Endothelial cell of umbilical vein (primary cell): ENCODE data around the gene RELL2. TPM values are rescaled to one million over a fixed set of nuclear protein-coding genes. Genes with fewer than 3 reads are reported as not detected.

ENCODE experiments used
- BruUV-seq: library from RNA; stranded (reverse); fragments of 400-500 nt; replicated peaks from 2 replicates; lab custom pipeline; 2021; lab: Mats Ljungman, UMichigan
- CTCF ChIA-PET: fragments of 300-600, 350-600 bp; sonication (Branson Sonifier 250); formaldehyde crosslinking; loops from one replicate; lab custom pipeline; 2021; ENCODE audit warnings: antibody characterized with exemption, inconsistent platforms; lab: Charles Lee
- POLR2A ChIA-PET: fragments of 300-600, 350-600 bp; sonication (Branson Sonifier 250); formaldehyde crosslinking; loops from one replicate; lab custom pipeline; 2021; ENCODE audit warnings: antibody characterized with exemption, inconsistent platforms; lab: Charles Lee
- DNase-seq: peaks from one replicate; pipeline ENCODE4 v3.0.0-alpha.2; 2011; ENCODE audit warnings: low read depth, low spot score
- FAIRE-seq: peaks from 2 replicates; lab custom pipeline; 2011; peaks lifted over from hg19 to GRCh38; lab: Jason Lieb, UNC
- H2AFZ ChIP-seq: 2 replicates; pipeline ENCODE4 v1.6.0; 2012; ENCODE audit warnings: low read depth, low read length, control low read depth, inconsistent platforms
- H3K27ac ChIP-seq: 2 replicates; pipeline ENCODE4 v1.5.1; 2011; ENCODE audit warnings: low read depth, mild to moderate bottlenecking, control low read depth, low read length, moderate library complexity; ENCODE audit not compliant: insufficient read depth
- H3K27me3 ChIP-seq, 2 experiments: 2 replicates each; pipeline versions ENCODE4 v1.6.0 to v1.6.1; 2011; ENCODE audit warnings: low read length in 2 of 2, mixed read lengths in 1 of 2; ENCODE audit not compliant: control insufficient read depth in 2 of 2, insufficient read depth in 2 of 2
- H3K36me3 ChIP-seq, 2 experiments: 2 replicates in 1 of 2; 3 replicates in 1 of 2; pipeline ENCODE4 v1.5.1; 2011; ENCODE audit warnings: low read length in 2 of 2, mild to moderate bottlenecking in 1 of 2, moderate library complexity in 1 of 2; ENCODE audit not compliant: control insufficient read depth in 2 of 2, insufficient read depth in 2 of 2; ENCODE audit errors: extremely low read depth in 1 of 2
- H3K4me1 ChIP-seq: 3 replicates; pipeline ENCODE4 v1.5.1; 2011; ENCODE audit warnings: mild to moderate bottlenecking, low read length; ENCODE audit not compliant: control insufficient read depth, insufficient read depth; ENCODE audit errors: extremely low read depth
- H3K4me2 ChIP-seq: 2 replicates; pipeline ENCODE4 v1.6.1; 2011; ENCODE audit warnings: low read length, control low read depth, mixed read lengths; ENCODE audit not compliant: insufficient read depth
- H3K4me3 ChIP-seq, 3 experiments: fragments of 200-600 bp in 1 of 3; sonication (generic), shearing (Covaris generic) in 1 of 3; replicated peaks in 1 of 3; 2 replicates each; pipeline ENCODE4 v1.5.1; 2011 to 2016; ENCODE audit warnings: control low read depth in 3 of 3, low read length in 3 of 3, mild to moderate bottlenecking in 2 of 3, inconsistent platforms in 1 of 3, low read depth in 1 of 3, moderate library complexity in 1 of 3; ENCODE audit not compliant: insufficient read depth in 1 of 3
- H3K79me2 ChIP-seq: 2 replicates; pipeline ENCODE4 v1.6.0; 2012; ENCODE audit warnings: low read length, inconsistent platforms; ENCODE audit not compliant: control insufficient read depth, insufficient read depth
- H3K9ac ChIP-seq: replicated peaks from 2 replicates; pipeline ENCODE3; 2011; ENCODE audit warnings: low read length, control low read depth; ENCODE audit not compliant: insufficient read depth; ENCODE audit errors: extremely low read depth
- H3K9me1 ChIP-seq: replicated peaks from 3 replicates; pipeline ENCODE4 v1.6.0; 2011; ENCODE audit warnings: mild to moderate bottlenecking, low read length; ENCODE audit not compliant: control insufficient read depth, insufficient read depth; ENCODE audit errors: extremely low read depth
- H3K9me3 ChIP-seq: replicated peaks from 2 replicates; pipeline ENCODE4 v1.5.1; 2012; ENCODE audit warnings: low read length, inconsistent platforms; ENCODE audit not compliant: control insufficient read depth, insufficient read depth
- H4K20me1 ChIP-seq: replicated peaks from 2 replicates; pipeline ENCODE3; 2011; ENCODE audit warnings: mild to moderate bottlenecking, low read length; ENCODE audit not compliant: control insufficient read depth, insufficient read depth; ENCODE audit errors: extremely low read depth
- FOS ChIP-seq: IDR thresholded peaks from 2 replicates; pipeline ENCODE4 v1.6.1; 2011; ENCODE audit warnings: mild to moderate bottlenecking, low read length, moderate library complexity, borderline replicate concordance; ENCODE audit not compliant: insufficient read depth
- GATA2 ChIP-seq: IDR thresholded peaks from 2 replicates; pipeline ENCODE4 v1.7.0; 2011; ENCODE audit warnings: low read depth, mild to moderate bottlenecking, moderate library complexity, mixed read lengths, low read length; ENCODE audit not compliant: insufficient read length, insufficient read depth
- JUN ChIP-seq: IDR thresholded peaks from 2 replicates; pipeline ENCODE4 v1.6.1; 2011; ENCODE audit warnings: borderline replicate concordance, low read depth; ENCODE audit not compliant: insufficient read length, insufficient read depth
- MAX ChIP-seq: IDR thresholded peaks from 2 replicates; pipeline ENCODE4 v1.6.1; 2011; ENCODE audit not compliant: insufficient read depth, insufficient read length
- MYC ChIP-seq: IDR thresholded peaks from one replicate; pipeline ENCODE4 v1.6.1; 2011; ENCODE audit warnings: mild to moderate bottlenecking, low read depth, low read length
- POLR2AphosphoS5 ChIP-seq: IDR thresholded peaks from 2 replicates; pipeline ENCODE4 v1.6.1; 2012; ENCODE audit warnings: low read depth, mild to moderate bottlenecking, control low read depth, low read length, moderate library complexity; ENCODE audit not compliant: insufficient read depth
- dilution Hi-C: fragments of 300-500 bp; cut with MboI; formaldehyde crosslinking; loops from one replicate; pipeline ENCODE4 v1.15.0; 2019; ENCODE audit warnings: low sequenced_read_pairs; ENCODE audit not compliant: extremely low pct_ligation_motif_present
- intact Hi-C: fragments of 100-400 bp; cut with micrococcal nuclease; formaldehyde crosslinking; loops from one replicate; pipeline ENCODE4 v1.10.0; 2022
- polyA plus RNA-seq, 4 experiments: library from polyadenylated mRNA; depleted of rRNA in 3 of 4; stranded (reverse) in 3 of 4; unstranded in 1 of 4; fragments of >200 nt; gene quantifications; 2 replicates each; pipeline versions ENCODE4 v1.2.1 to v1.2.3, GENCODE V29; 2011 to 2012; ENCODE audit warnings: missing spikeins in 1 of 4
- total RNA-seq: library from RNA; stranded (reverse); gene quantifications from 2 replicates; pipeline ENCODE4 v1.2.3, GENCODE V29; 2021
- TF ChIP-seq, protein P1 (sequence below), 2 donors: IDR thresholded peaks; 1 replicate in 1 of 2; 2 replicates in 1 of 2; pipeline ENCODE4 v1.5.1; 2011; ENCODE audit warnings: low read length in 2 of 2, mild to moderate bottlenecking in 2 of 2, moderate library complexity in 2 of 2, control low read depth in 1 of 2, inconsistent platforms in 1 of 2, low read depth in 1 of 2; ENCODE audit not compliant: insufficient read depth in 1 of 2; ENCODE audit errors: extremely low read depth in 1 of 2

RELL2 gene
- total and polyA plus RNA-seq, 2 donors (not counting 3 experiments of a cell fraction or from before 2014, with no cell fraction given): 3.4 to 3.6 TPM

GRCh38 chr5:141605523-141606277 is 31.1 kb upstream of the RELL2 start:
- peak; percentile 94 for FAIRE-seq
- ChIA-PET CTCF (interaction anchor here (0.8 to 9.0 kb wide), 8 partner anchors 9 to 41 kb away, joined by 3 to 114 read pairs (median 5); partner anchors contain the start of gene DIAPH1), POLR2A (interaction anchor here (0.8 kb wide), 1 partner anchor 14 kb away, joined by 4 read pairs; no protein-coding TSS in a partner anchor)
- peak; percentile 88 for DNase-seq
- H3K9me3 ChIP-seq: no peaks in the 10 kb centered on the region
- H3K4me1 ChIP-seq: peaks cover 28% of the 10 kb centered on the region
- H3K36me3 ChIP-seq: no peaks in the 10 kb centered on the region
- H3K79me2 ChIP-seq: peaks cover 53% of the 10 kb centered on the region
- H3K27me3 ChIP-seq: no peaks in the 10 kb centered on the region
- H4K20me1 ChIP-seq: no peaks in the 10 kb centered on the region
- peak overlapping the region; percentile 70 for H3K4me2 ChIP-seq
- intact Hi-C loops (loop anchor here (1.0 kb wide), 2 partner anchors 12 to 14 kb away; no protein-coding TSS in a partner anchor), dilution Hi-C loops (no loop called here)
- no peak overlapping the region for H3K4me3 ChIP-seq
- no peak overlapping the region for H2AFZ ChIP-seq
- TF ChIP-seq GATA2 (peak; percentile 47), FOS (no peak), MYC (no peak), JUN (peak; percentile 16), MAX (no peak), POLR2AphosphoS5 (peak; percentile 76)
- TF ChIP-seq, protein P1, sequence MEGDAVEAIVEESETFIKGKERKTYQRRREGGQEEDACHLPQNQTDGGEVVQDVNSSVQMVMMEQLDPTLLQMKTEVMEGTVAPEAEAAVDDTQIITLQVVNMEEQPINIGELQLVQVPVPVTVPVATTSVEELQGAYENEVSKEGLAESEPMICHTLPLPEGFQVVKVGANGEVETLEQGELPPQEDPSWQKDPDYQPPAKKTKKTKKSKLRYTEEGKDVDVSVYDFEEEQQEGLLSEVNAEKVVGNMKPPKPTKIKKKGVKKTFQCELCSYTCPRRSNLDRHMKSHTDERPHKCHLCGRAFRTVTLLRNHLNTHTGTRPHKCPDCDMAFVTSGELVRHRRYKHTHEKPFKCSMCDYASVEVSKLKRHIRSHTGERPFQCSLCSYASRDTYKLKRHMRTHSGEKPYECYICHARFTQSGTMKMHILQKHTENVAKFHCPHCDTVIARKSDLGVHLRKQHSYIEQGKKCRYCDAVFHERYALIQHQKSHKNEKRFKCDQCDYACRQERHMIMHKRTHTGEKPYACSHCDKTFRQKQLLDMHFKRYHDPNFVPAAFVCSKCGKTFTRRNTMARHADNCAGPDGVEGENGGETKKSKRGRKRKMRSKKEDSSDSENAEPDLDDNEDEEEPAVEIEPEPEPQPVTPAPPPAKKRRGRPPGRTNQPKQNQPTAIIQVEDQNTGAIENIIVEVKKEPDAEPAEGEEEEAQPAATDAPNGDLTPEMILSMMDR (IDR thresholded peaks at IDR 0.05; ENCODE audit: extremely low read depth in 1 of 2, insufficient read depth in 1 of 2, low read depth in 1 of 2, low read length in 2 of 2): no peak
- H3K9ac ChIP-seq: peak overlapping the region; percentile 42
- H3K27ac ChIP-seq: peak overlapping the region; percentile 78
- H3K9me1 ChIP-seq: no peaks in the 10 kb centered on the region
- TSS peak; percentile 30 for BruUV-seq
